CD14-positive monocyte (primary cell): ENCODE data around the gene ADAMTS3. TPM values are rescaled to one million over a fixed set of nuclear protein-coding genes. Genes with fewer than 3 reads are reported as not detected.

Experiments
- DNase-seq, 3 donors: peaks; one replicate each; pipeline ENCODE4 v3.0.0-alpha.2; 2011 to 2022
- H2AFZ ChIP-seq: 2 replicates; pipeline ENCODE4 v1.6.0; 2012; ENCODE audit warnings: mild to moderate bottlenecking, low read depth, low read length, inconsistent platforms; ENCODE audit not compliant: insufficient read depth, poor library complexity, severe bottlenecking
- H3K27ac ChIP-seq, 2 donors: 1 replicate in 1 of 2; 2 replicates in 1 of 2; pipeline ENCODE4 v1.5.1; 2012 to 2013; ENCODE audit warnings: low read length in 2 of 2, control low read depth in 1 of 2, inconsistent platforms in 1 of 2, low read depth in 1 of 2, mild to moderate bottlenecking in 1 of 2
- H3K27me3 ChIP-seq, 2 donors: one replicate each; pipeline versions ENCODE4 v1.6.0 to v1.6.1; 2011 to 2013; ENCODE audit warnings: low read length in 2 of 2; ENCODE audit not compliant: control insufficient read depth in 2 of 2, insufficient read depth in 2 of 2
- H3K36me3 ChIP-seq, 2 donors: replicated peaks in 1 of 2; 1 replicate in 1 of 2; 2 replicates in 1 of 2; pipeline versions ENCODE4 v1.5.1 to v1.6.1; 2012 to 2013; ENCODE audit warnings: low read length in 2 of 2, control low read depth in 1 of 2, inconsistent platforms in 1 of 2, mild to moderate bottlenecking in 1 of 2; ENCODE audit not compliant: insufficient read depth in 2 of 2, control insufficient read depth in 1 of 2
- H3K4me1 ChIP-seq, 2 donors: 1 replicate in 1 of 2; 2 replicates in 1 of 2; pipeline versions ENCODE4 v1.5.1 to v1.6.1; 2012 to 2013; ENCODE audit warnings: low read length in 2 of 2, control low read depth in 1 of 2, inconsistent platforms in 1 of 2, mild to moderate bottlenecking in 1 of 2, moderate library complexity in 1 of 2; ENCODE audit not compliant: insufficient read depth in 2 of 2, control insufficient read depth in 1 of 2
- H3K4me2 ChIP-seq: replicated peaks from 2 replicates; pipeline ENCODE3; 2012; ENCODE audit warnings: low read length, moderate library complexity, mild to moderate bottlenecking; ENCODE audit not compliant: poor library complexity, severe bottlenecking; ENCODE audit errors: extremely low read depth
- H3K4me3 ChIP-seq, 3 experiments: fragments of 200-600 bp in 1 of 3; sonication (generic) in 1 of 3; replicated peaks in 1 of 3; 1 replicate in 2 of 3; 2 replicates in 1 of 3; pipeline ENCODE4 v1.5.1; 2011 to 2013; ENCODE audit warnings: low read length in 3 of 3, mild to moderate bottlenecking in 3 of 3, control low read depth in 2 of 3, low read depth in 2 of 3, inconsistent platforms in 1 of 3, moderate library complexity in 1 of 3
- H3K79me2 ChIP-seq: 2 replicates; pipeline ENCODE4 v1.6.0; 2012; ENCODE audit warnings: mild to moderate bottlenecking, control low read depth, inconsistent platforms, low read length, moderate library complexity; ENCODE audit not compliant: insufficient read depth
- H3K9ac ChIP-seq: 2 replicates; pipeline ENCODE4 v1.6.0; 2017; ENCODE audit warnings: low read length, mild to moderate bottlenecking; ENCODE audit not compliant: insufficient read depth, poor library complexity, severe bottlenecking
- H3K9me3 ChIP-seq, 2 donors: replicated peaks in 1 of 2; 1 replicate in 1 of 2; 2 replicates in 1 of 2; pipeline versions ENCODE4 v1.5.1 to v1.6.1; 2012 to 2013; ENCODE audit warnings: low read length in 2 of 2, control low read depth in 1 of 2; ENCODE audit not compliant: control insufficient read depth in 1 of 2, insufficient read depth in 1 of 2
- H4K20me1 ChIP-seq: 2 replicates; pipeline ENCODE4 v1.6.0; 2012; ENCODE audit warnings: mild to moderate bottlenecking, low read length, control low read depth, moderate library complexity; ENCODE audit not compliant: insufficient read depth
- H3K27ac Mint-ChIP-seq, 7 donors: one replicate each; pipeline ENCODE4 v1.8.0; 2020; ENCODE audit warnings: mild to moderate bottlenecking in 7 of 7, mixed read lengths in 7 of 7, moderate library complexity in 6 of 7, inconsistent platforms in 2 of 7
- H3K27me3 Mint-ChIP-seq, 3 donors: one replicate each; pipeline ENCODE4 v1.8.0; 2021 to 2022; ENCODE audit warnings: low read depth in 3 of 3, mild to moderate bottlenecking in 3 of 3, mixed read lengths in 3 of 3, moderate library complexity in 3 of 3, inconsistent platforms in 1 of 3
- H3K36me3 Mint-ChIP-seq, 2 donors: one replicate each; pipeline ENCODE4 v1.8.0; 2020; ENCODE audit warnings: mixed read lengths in 2 of 2, inconsistent platforms in 1 of 2, mild to moderate bottlenecking in 1 of 2
- H3K4me1 Mint-ChIP-seq: one replicate; pipeline ENCODE4 v1.8.0; 2020; ENCODE audit warnings: mild to moderate bottlenecking, mixed read lengths
- H3K4me3 Mint-ChIP-seq, 2 donors: one replicate each; pipeline ENCODE4 v1.8.0; 2020; ENCODE audit warnings: mild to moderate bottlenecking in 2 of 2, mixed read lengths in 2 of 2, moderate library complexity in 1 of 2
- H3K9me3 Mint-ChIP-seq, 7 donors: one replicate each; pipeline ENCODE4 v1.8.0; 2020 to 2022; ENCODE audit warnings: mixed read lengths in 7 of 7, mild to moderate bottlenecking in 6 of 7, moderate library complexity in 6 of 7, inconsistent platforms in 2 of 7
- WGBS: methylation state at CpG from one replicate; pipeline ENCODE4 v1.1.5; 2013; ENCODE audit warnings: missing lambda C conversion rate; ENCODE audit not compliant: insufficient coverage; 5-methylcytosine and 5-hydroxymethylcytosine counted together
- intact Hi-C, 2 donors: fragments of 100-400 bp; cut with micrococcal nuclease; formaldehyde crosslinking; loops; one replicate each; pipeline versions ENCODE4 v1.15.0 to v1.15.1; 2023
- polyA plus RNA-seq, 3 donors: library from polyadenylated mRNA; depleted of rRNA in 1 of 3; unstranded in 2 of 3; stranded (reverse) in 1 of 3; fragments of 300-500 nt in 2 of 3; fragments of >200 nt in 1 of 3; fragmentation: Illumina TruSeq in 2 of 3; gene quantifications; 1 replicate in 2 of 3; 2 replicates in 1 of 3; pipeline ENCODE4 v1.2.3, GENCODE V29; 2012 to 2021
- TF ChIP-seq, protein P1 (sequence below): fragments of 200-600 bp; IDR thresholded peaks from one replicate; pipeline ENCODE4 v1.8.0; 2022; ENCODE audit warnings: antibody characterized with exemption, mild to moderate bottlenecking

The ADAMTS3 gene
- polyA plus RNA-seq, 3 donors = not detected

GRCh38 chr4:72500214-72500613 lies 68.8 kb downstream of the ADAMTS3 start:
- Histone ChIP-seq H3K4me1 (no peaks in the 10 kb centered on the region), H3K27ac (no peak overlapping the region), H3K36me3 (no peaks in the 10 kb centered on the region), H3K9me3 (no peaks in the 10 kb centered on the region), H2AFZ (no peak overlapping the region), H3K4me2 (no peak overlapping the region), H3K79me2 (no peaks in the 10 kb centered on the region), H4K20me1 (no peaks in the 10 kb centered on the region), H3K4me3 (no peak overlapping the region), H3K9ac (no peak overlapping the region), H3K27me3 (no peaks in the 10 kb centered on the region)
- H3K4me1 Mint-ChIP-seq = no peaks in the 10 kb centered on the region
- no peak overlapping the region for H3K27ac Mint-ChIP-seq
- H3K36me3 Mint-ChIP-seq = no peaks in the 10 kb centered on the region
- peaks cover 0 to 4% (median 0%) of the 10 kb centered on the region in 7 donors for H3K9me3 Mint-ChIP-seq
- WGBS = no CpG with 5 or more reads among the region's 2 CpGs
- no peak for DNase-seq
- H3K27me3 Mint-ChIP-seq = no peaks in the 10 kb centered on the region
- TF ChIP-seq, protein P1, sequence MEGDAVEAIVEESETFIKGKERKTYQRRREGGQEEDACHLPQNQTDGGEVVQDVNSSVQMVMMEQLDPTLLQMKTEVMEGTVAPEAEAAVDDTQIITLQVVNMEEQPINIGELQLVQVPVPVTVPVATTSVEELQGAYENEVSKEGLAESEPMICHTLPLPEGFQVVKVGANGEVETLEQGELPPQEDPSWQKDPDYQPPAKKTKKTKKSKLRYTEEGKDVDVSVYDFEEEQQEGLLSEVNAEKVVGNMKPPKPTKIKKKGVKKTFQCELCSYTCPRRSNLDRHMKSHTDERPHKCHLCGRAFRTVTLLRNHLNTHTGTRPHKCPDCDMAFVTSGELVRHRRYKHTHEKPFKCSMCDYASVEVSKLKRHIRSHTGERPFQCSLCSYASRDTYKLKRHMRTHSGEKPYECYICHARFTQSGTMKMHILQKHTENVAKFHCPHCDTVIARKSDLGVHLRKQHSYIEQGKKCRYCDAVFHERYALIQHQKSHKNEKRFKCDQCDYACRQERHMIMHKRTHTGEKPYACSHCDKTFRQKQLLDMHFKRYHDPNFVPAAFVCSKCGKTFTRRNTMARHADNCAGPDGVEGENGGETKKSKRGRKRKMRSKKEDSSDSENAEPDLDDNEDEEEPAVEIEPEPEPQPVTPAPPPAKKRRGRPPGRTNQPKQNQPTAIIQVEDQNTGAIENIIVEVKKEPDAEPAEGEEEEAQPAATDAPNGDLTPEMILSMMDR = no peak
- intact Hi-C loops = no loop called here
- no peak overlapping the region for H3K4me3 Mint-ChIP-seq

DNA sequence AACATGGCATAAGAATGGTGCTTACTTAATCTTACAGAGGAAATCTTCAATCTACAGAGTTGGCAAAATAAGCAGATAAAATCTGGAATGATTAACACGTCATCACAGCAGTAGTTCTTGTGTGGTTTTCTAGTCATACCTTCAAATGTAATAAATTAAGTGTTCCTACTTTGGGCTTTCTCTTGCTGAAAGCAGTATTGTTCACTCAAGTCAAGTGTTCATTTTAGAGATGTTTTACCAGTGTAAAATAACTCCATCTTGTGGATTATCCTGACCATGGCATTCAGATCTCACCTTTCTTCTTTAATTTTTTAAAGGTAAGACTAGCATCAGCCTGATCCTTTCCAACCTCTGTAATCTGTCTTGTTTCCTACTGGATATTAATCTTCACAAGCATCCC lies 72.9 kb downstream of the ADAMTS3 start:
- no peak for DNase-seq
- WGBS = no CpG with 5 or more reads among the region's 1 CpG
- Mint-ChIP-seq H3K4me1 (no peaks in the 10 kb centered on the region), H3K27me3 (peaks cover 0 to 1% (median 0%) of the 10 kb centered on the region in 3 donors), H3K27ac (no peak overlapping the region), H3K36me3 (no peaks in the 10 kb centered on the region), H3K9me3 (peaks cover 0 to 12% (median 4%) of the 10 kb centered on the region in 7 donors), H3K4me3 (no peak overlapping the region)
- Histone ChIP-seq H3K27ac (no peak overlapping the region), H3K9ac (no peak overlapping the region), H3K4me3 (no peak overlapping the region), H3K9me3 (no peaks in the 10 kb centered on the region), H2AFZ (no peak overlapping the region), H3K79me2 (no peaks in the 10 kb centered on the region), H3K4me2 (no peak overlapping the region), H3K4me1 (no peaks in the 10 kb centered on the region), H3K27me3 (no peaks in the 10 kb centered on the region), H3K36me3 (no peaks in the 10 kb centered on the region), H4K20me1 (no peaks in the 10 kb centered on the region)
- intact Hi-C loops = no loop called here
- TF ChIP-seq, protein P1 = no peak
